ENCODE results near the gene TNS4. TPM values are rescaled to one million over a fixed set of nuclear protein-coding genes. Genes with fewer than 3 reads are reported as not detected.

The TNS4 gene
- total RNA-seq, 1 donor from 2014 or later: 52.1 TPM

DNA sequence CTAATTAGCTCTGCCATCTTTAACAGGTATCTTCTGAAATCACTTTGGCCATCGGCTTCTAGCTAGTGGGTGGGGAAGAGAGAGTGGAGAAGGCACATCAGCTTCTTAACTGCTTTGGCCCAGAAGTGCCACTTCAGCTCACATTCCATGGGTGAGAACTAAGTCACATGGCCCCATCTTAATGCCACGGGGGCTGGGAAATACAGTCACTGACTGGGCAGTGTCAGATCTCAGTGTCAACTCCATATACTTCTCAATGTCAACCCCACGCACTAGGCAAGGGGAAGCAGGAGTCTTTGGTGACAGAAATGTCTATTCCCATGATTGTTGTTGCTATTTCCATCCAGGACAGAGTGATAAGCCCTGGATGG is 34.5 kb upstream of the TNS4 start:
- ATAC-seq: no peak

DNA sequence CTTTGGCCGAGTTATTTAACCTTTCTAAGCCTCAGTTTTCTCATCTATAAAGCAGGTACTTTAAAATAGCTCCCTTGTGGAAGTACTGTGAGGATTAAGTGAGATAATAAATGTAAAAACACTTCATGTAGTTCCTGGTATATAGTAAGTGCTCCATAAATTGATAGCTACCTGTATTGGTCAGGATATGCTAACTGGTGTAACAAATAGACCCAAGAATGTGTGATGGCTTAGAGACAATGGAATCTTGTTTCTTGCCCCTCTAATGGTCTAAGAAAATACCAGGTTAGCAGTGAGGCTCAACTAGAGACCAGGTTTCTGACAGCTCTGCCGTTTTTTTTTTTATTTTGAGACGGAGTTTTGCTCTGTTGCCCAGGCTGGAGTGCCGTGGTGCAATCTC is 34.0 kb upstream of the TNS4 start:
- no peak for ATAC-seq

DNA sequence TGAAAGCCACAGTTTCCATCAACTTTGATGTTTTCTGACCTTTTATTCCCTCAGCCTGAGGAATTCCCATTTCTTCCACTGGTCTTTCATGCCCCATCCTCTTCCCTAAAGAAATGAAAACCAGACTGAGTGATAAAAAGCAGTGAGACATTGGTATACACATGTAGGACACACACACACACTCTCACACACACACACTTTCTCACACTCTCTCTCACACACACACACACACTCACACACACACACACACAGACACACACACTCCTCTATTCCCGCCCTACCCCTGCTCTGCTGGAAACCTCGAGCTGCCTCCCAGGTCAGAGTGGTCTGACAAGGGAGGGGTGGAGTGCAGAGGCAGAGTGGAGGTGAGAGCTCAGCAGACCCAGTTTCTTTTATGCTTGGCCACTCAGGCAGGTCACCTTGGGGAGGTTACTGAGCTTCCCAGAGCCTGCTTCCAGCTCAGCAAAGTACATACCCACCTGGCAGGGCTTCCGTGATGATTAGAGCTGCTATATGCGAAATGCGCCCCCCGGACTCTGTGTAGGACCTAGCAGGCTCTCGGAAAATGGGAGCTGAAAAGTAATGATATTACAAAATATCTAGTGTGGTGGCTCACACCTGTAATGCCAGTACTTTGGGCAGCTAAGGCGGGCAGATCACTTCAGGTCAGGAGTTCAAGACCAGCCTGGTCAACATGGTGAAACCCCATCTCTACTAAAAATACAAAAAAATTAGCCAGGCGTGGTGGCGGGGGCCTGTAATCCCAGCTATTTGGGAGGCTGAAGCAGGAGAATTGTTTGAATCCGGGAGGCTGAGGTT is 33.2 kb upstream of the TNS4 start:
- no peak for ATAC-seq

DNA sequence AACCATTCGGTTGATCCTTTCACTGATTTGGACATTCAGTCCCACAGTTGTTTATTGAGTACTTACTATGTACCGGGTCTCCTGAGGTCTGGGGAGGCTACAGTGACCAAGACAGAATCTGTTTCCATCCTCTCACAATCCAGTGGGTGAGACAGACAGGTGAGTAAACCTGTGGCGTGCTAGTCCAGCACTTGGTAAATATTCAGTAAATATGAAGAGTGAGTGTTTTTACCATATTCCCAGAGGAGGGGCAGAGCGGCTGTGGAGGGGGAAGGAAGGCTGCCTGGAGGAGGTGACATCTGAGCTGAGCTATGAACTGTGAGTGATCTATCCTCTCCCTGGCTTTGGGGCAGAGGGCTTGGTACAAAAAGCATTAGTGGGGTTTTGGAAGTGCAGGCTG is 32.5 kb upstream of the TNS4 start:
- no peak for ATAC-seq

DNA sequence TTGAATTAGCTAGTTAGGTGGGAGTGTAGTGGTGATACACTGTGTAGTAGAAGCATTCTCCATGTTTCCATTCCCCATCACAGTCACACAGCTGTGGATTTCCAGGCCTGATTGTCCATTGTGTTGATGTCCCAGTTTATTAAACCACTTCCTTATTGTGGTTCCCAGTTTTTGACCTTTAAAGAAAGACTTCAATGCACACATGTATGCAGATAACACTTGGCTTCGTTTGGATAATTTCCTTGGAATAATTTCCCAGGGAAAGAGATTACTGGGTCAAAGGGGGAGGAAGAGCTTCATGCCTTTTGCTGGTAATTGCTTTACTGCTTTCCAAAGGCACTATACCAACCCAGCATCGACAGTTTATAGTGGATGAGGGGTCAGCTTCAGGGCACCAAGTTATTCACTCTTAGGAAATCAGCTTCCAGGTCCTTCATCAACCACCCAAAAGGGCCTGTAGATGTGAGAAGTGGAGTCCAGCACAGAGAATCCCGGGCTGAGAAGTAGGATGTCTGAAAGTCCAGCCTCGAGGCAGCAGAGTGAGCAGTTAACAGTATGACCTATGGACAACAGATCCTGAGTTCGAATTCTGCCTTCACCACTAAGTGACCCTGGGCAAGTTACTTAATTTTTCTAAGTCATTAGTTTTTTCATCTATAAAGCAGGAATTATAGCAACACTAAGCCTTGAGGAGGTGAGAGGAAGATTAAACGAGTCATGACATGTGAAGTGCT is 31.3 kb upstream of the TNS4 start:
- ATAC-seq: no peak

DNA sequence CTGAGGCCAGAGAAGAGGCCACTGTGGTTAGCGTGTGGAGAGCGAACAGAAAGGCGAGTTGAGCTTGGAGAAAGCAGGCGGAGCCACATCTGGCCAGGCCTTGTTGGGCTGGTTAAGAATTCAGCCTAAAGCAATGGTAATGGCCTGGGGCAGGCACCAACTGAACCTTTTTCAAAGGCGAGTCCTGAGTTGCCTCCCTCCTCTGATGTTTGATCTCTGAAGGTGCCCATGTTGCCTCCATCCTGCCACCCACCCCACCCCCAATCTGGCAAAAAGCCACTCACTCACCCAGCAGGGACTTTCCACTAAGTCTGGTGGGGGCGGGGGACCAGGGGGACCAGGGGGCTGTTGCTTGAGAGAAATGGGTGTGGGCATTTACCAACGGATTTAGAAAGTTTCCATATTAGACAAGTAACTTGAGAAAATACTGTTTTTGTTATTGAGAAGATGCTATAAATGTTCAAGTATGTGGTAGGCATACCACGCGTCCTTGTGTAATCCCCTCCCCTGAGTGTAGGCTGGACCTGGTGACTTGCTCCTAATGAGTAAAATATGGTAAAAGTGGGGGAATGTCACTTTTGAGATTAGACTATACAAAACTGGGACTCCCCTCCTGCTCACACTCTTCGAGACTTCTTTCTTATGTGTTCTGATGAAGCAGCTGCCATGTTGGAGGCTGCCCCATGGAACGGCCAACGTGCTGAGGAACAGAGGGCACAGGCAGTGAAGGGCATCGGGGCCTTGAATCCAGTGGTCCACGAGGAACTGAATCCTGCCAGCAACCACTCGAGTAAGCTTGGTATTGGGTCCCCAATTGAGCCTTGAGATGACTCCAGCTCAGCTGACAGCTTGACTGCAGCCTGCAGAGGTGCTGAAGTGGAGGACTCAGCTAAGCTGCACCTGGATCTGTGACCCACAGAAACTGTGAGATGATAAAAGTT is 29.9 kb upstream of the TNS4 start:
- peak; percentile 4 for ATAC-seq

DNA sequence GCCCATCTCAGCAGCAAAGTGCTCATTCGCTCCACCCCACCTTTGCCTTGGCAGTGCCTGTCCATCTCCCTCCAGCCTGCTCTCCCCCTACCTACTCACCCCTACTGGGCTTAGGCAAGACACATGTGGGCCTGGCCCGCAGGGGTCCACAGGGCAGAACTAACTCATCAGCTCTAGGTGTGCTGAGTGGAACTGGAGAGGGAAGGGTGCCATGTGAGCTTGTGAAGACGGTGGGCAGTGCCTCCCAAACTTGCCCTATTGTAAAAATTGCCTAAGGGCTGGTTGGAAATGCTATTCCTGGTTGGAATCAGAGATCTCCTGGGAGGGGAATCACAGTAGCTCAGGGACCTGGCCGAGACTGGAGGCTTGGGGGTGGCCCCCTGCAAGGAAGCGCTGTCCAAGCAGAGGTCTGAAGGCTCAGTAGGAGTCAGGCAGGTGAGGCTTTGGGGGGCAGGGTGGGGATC is 29.1 kb upstream of the TNS4 start:
- peak; percentile 3 for ATAC-seq

DNA sequence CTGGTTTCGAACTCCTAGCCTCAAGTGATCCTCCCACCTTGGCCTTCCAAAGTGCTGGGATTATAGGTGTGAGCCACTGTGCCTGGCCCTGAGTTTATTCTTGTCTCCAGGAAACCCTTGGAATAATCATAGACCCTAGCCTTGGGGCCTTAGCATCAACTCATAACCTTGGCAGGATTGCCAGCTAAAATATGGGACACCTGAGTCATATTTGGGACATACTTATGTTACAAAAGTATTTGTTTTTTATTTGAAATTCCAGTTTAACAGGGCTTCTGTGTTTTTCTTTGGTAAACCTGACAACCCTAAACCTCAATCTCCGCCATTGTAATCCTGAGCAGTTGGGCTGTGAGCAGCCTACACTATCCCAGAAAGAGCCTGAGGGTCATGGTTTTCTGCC is 28.6 kb upstream of the TNS4 start:
- peak; percentile 27 for ATAC-seq

DNA sequence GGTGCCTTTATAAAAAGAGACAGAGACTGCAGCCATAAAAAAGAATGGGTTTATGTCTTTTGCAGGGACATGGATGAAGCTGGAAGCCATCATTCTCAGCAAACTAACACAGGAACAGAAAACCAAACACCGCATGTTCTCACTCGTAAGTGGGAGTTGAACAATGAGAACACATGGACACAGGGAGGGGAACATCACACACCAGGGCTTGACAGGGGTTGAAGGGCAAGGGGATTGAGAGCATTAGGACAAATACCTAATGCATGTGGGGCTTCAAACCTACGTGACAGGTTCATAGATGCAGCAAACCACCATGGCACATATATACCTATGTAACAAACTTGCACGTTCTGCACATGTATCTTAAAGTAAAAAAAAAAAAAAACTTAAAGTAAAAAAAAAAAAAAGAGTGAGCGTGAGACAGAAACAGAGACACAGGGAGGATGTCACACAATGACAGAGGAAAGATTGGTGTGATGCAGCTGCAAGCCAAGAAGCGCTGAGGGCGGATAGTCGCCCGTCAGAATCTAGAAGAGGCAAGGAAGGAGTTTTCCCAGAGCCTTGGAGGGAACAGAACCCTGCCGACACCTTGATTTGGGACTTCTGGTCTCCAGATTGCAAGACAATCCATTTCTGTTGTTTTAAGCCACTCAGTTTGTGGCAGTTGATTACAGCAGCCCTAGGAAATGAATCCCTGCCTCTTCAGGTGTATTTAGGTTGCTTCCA is 27.4 kb upstream of the TNS4 start:
- ATAC-seq: no peak

DNA sequence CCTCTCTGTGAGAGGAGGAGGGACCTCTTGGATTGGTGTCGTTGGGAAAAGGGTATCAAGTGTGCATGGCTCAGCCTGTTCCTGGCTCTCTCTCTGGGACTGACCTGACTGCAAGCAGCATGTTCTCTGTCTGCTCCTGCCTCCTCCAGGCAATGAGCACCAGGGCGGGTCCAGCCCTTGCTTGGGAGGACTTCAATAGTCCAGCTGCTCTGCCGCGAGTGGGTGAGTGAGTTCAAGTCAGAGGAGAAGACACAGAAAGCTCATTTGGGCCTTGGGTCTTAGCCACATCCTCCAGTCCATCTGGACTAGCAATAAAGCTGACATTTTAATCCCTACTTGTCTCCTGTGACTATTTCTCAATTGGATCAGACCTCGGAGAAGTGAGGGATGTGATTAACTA is 25.2 kb upstream of the TNS4 start:
- no peak for ATAC-seq

DNA sequence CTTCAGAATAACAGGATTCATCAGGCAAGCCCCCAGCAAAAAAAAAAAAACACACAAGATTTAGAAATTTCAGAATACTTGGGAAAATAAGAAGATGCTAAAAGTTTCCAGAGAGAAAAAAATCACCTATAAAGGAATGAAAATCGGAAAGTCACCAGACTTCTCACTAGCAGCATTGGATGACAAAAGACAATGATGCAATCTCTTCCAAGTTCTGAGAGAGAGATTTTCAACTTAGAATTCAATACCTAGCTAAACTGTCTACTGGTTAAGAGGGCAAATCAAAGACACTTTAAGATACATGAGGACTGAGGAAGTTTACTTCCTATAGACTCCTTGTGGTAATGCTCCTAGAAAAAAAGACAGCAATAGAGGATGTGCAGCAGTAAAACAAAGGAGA is 23.9 kb upstream of the TNS4 start:
- ATAC-seq: no peak

DNA sequence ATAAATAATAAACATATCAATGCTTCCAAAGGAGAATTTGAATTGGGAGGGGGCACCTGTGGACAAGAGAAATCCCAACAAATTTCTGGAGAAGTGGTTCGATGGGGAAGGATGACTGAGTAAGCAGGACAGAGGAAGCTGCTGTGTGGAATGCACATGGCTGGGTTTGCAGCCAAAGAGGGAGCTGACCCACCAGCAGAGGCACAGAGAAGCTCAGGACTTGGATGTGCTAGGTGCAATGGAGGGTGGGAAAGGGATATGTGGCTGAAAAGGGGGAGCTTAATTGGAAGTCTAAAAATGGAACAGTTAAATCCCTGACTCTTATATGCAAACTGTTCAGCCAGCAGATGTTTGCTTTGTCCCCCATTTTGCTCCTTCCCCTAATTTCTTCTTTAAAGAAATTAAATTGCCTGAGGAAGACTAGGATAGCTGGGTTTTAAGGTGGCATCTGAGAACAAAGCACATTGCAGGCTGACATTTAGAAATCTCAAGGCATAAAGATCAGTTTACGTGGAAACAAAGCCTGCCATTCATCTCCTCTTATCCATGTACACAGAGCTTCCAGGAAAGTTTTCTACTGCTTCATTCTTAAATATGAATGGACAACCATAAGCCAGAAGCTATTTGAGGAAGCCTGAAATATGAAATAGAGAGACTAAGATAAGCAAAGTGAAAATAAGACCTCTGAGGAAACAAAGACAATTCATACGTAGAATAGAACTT is 23.0 kb upstream of the TNS4 start:
- ATAC-seq: no peak

DNA sequence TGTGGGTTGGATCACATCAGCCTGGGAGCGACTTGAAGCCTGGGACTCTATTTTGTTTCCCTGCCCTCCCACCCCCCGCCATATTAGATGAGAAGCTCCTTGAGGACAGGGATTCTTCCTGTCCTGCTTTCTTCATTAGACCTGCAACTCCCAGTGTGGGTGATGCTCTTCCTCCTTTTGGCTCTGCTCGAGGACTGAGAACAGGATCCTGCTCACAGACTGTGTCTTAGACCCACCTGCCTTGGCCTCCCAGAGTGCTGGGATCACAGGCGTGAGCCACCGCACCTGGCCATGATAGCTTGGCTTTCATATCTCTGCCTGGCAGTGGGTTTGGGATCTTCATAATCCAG is 21.5 kb upstream of the TNS4 start:
- no peak for ATAC-seq

DNA sequence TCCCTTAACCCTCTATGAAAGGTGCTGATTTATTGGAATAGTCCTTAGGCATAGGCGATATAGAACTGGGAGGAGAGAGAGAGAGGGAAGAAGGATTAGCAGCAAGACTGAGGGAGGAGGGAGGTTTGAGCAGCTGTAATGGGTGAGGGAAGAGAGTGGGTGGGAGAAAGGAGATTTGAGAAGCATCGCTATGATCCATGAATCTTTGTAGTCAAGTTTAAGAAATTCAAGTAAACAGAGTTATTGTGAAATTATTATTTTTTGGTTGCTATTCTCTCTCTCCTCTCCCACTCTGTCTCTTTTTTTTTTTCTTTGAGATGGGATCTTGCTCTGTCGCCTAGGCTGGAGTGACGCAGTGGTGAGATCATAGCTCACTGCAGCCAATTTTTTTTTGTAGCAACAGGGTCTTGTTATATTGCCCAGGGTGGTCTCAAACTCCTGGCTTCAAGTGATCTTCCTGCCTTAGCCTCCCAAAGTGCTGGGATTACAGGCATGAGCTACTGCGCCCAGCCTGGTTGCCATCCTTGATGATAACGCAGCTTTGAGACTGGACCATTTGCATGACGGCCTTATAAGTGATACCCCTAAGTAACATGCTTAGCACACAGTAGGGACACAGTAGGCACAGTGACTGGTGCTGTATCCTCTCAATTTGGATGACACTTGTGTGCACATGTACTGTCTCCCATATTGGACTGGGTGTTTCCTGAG is 21.0 kb upstream of the TNS4 start:
- ATAC-seq: peak; percentile 2

DNA sequence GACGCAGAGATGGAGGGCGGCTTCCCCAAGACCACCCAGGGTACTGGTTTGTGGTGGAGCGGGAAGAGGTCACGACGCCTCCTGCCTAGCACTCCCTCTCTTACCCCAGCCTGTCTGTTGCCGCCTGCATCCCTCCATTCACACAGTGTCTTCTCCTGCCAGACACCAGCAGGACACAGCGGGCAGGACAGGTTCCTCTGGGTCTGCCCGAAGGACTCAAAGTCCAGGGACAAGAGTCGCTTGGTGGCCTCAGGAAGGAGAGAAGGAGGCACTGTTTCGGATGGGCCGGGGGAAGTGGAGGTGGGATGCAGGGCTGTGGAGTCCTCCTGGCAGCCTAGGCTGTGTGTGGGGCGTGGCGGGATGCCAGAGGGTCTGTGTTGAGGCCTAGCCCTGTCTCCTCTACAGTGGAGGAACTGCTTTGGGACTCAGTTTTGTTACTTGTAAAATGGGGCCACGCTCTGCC is 19.6 kb upstream of the TNS4 start:
- ATAC-seq: no peak

DNA sequence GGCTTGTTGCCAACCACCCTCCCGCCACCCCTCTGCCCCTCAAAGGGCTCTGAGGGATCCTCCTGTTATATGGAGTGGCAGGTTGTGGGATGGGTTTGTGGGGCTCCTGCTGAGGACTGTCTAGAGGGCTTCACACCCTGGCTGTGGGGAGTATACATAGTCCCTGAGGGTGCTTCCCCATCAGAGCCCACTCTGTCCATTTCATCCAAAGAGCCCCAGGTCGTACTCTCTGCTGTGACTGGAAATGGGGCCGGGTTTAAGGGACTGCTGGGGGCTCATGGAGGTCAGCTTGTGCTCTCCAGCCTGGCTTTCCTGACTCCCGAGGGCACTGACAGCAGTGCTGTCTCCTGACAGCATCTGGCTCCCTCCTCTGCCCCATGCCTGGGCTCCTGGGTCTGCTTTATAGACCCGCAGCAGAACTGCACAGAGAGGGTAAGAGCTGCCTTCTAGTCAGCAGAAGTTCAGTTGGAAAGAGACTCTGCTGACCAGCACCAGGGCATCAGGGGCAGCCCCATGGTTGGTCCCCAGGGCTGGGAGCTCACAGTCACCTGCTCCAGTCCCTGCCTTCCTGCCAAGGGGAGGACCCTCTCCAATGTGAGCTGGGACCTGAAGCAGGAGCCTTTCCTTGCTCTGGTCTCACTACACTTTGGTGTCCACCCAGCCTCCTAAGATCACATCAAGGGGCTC is 17.8 kb upstream of the TNS4 start:
- peak; percentile 1 for ATAC-seq

DNA sequence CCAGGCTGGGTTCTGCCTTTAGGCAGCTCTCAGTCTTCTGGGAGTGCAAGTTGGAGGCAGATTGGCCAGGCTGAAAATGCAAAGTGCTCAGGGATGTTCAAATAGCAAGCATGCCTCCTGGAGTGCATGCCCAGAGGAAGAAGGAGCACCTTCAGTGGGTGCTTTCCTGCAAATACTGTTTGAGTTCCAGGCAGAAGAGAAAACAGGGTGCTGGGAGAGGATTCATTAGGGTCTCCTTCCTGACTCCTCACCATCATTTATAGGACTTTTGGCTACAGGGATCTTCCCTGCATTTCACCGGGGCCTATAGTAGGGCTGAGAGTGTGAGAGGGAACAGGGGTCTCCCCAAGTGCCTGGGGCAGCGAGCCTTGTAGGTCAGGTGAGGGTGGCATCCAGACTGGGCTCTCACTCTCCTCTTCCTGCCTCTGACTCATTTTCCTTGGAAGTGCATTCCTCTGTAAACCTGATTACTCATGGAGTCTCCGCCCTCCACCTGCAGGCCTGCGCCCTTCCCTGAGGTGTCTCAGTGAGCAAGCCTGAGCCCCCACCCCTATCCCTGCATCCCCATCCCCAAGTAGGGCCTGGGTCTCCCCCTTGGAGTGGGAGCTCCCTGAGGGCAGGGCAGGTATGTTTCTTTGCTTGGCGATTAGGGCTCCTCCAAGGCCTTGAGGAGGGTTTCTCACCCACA is 17.1 kb upstream of the TNS4 start:
- peak; percentile 79 for ATAC-seq

DNA sequence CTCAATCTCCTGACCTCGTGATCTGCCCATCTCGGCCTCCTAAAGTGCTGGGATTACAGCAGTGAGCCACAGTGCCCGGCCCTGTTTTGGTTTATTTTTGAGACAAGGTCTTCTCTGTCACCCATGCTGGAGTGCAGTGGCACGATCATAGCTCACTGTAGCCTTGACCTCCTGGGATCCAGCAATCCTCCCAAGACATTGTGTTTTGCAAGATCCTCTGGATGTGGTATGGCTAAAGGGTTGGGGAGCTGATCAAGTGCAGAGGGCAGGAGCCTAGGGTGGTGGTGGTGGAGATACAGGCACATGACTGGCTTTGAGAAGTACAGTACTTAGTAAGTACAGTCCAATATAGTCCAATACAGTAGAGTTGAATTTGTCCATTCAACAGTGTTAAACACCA is 16.6 kb upstream of the TNS4 start:
- no peak for ATAC-seq

DNA sequence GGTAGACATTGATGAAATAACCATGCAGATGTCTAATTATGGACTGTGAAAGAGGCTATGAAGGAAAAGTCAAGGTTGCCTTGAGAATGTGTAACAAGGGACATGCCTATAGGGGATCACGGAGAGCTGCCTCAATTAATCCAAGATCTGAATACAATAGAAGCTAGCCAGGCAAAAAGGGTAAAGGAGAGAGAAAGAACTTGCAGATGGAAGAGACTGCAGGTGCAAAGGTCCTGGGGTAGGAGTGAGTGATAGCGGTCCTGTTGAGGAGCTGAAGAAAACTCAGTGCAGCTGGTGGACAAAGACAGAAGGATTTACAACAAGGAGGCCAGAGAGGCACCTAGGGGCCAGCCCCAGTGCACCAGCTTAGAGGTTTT is 15.9 kb upstream of the TNS4 start:
- ATAC-seq: no peak
